IMR-90 (cell line): ENCODE measurements around the gene NFIA. TPM values are rescaled to one million over a fixed set of nuclear protein-coding genes. Genes with fewer than 3 reads are reported as not detected.

ENCODE experiments used
- ATAC-seq: fragments of 200-7000 bp; cut with Tn5 transposase; 2 replicates; pipeline ENCODE4 v1.9.1; 2020; ENCODE audit warnings: low read depth, mild to moderate bottlenecking, moderate library complexity
- BruUV-seq: library from RNA; stranded (reverse); fragments of 400-500 nt; replicated peaks from 2 replicates; lab custom pipeline; 2021; lab: Mats Ljungman, UMichigan
- CTCF ChIA-PET: fragments of 300-600 bp; formaldehyde crosslinking; extraction: SDS; loops from one replicate; lab custom pipeline; 2021; ENCODE audit warnings: antibody characterized with exemption; lab: Yijun Ruan, JAX
- POLR2A ChIA-PET: fragments of 300-600 bp; sonication (Branson Sonifier 250); formaldehyde crosslinking; loops from one replicate; lab custom pipeline; 2022; ENCODE audit warnings: antibody characterized with exemption; ENCODE audit not compliant: unreplicated experiment; lab: Charles Lee
- DNase-seq: peaks from one replicate; pipeline ENCODE4 v3.0.0; 2013
- H2AFZ ChIP-seq: replicated peaks from 2 replicates; pipeline ENCODE3; 2013; ENCODE audit warnings: low read length, mild to moderate bottlenecking; ENCODE audit not compliant: poor library complexity
- H2AK5ac ChIP-seq: 2 replicates; pipeline ENCODE4 v1.6.1; 2013; ENCODE audit warnings: low read depth, low read length, inconsistent platforms
- H2AK9ac ChIP-seq: replicated peaks from 2 replicates; pipeline ENCODE3; 2013; ENCODE audit warnings: mild to moderate bottlenecking, low read depth, low read length, moderate library complexity; ENCODE audit not compliant: poor library complexity
- H2BK120ac ChIP-seq: 2 replicates; pipeline ENCODE4 v1.6.1; 2013; ENCODE audit warnings: low read depth, low read length, inconsistent platforms
- H2BK15ac ChIP-seq: 3 replicates; pipeline ENCODE4 v1.6.1; 2013; ENCODE audit warnings: low read depth, low read length, inconsistent platforms
- H2BK20ac ChIP-seq: 2 replicates; pipeline ENCODE4 v1.6.1; 2013; ENCODE audit warnings: low read depth, mild to moderate bottlenecking, inconsistent platforms, low read length, moderate library complexity
- H2BK5ac ChIP-seq: 2 replicates; pipeline ENCODE4 v1.6.1; 2013; ENCODE audit warnings: mild to moderate bottlenecking, low read depth, low read length, inconsistent platforms; ENCODE audit not compliant: poor library complexity, severe bottlenecking
- H3K14ac ChIP-seq: replicated peaks from 2 replicates; pipeline ENCODE4 v1.6.1; 2013; ENCODE audit warnings: low read depth, low read length, inconsistent platforms
- H3K18ac ChIP-seq: 2 replicates; pipeline ENCODE4 v1.6.1; 2013; ENCODE audit warnings: low read depth, low read length, control low read depth
- H3K23ac ChIP-seq: 2 replicates; pipeline ENCODE4 v1.6.1; 2013; ENCODE audit warnings: low read depth, low read length, inconsistent platforms
- H3K27ac ChIP-seq: 2 replicates; pipeline ENCODE4 v1.5.1; 2013; ENCODE audit warnings: mild to moderate bottlenecking, control low read depth, low read length; ENCODE audit not compliant: insufficient read depth
- H3K27me3 ChIP-seq: 2 replicates; pipeline ENCODE4 v1.6.1; 2013; ENCODE audit warnings: low read length; ENCODE audit not compliant: control insufficient read depth, insufficient read depth
- H3K36me3 ChIP-seq: 2 replicates; pipeline ENCODE4 v1.6.1; 2013; ENCODE audit warnings: low read length, mixed read lengths; ENCODE audit not compliant: control insufficient read depth, insufficient read depth
- H3K4ac ChIP-seq: 2 replicates; pipeline ENCODE4 v1.6.1; 2013; ENCODE audit warnings: low read depth, low read length, inconsistent platforms
- H3K4me1 ChIP-seq: 2 replicates; pipeline ENCODE4 v1.6.1; 2013; ENCODE audit warnings: low read length, mixed read lengths; ENCODE audit not compliant: control insufficient read depth, insufficient read depth
- H3K4me2 ChIP-seq: 2 replicates; pipeline ENCODE4 v1.6.1; 2013; ENCODE audit warnings: low read depth, mild to moderate bottlenecking, control low read depth, low read length, moderate library complexity
- H3K4me3 ChIP-seq: 2 replicates; pipeline ENCODE4 v1.5.1; 2013; ENCODE audit warnings: low read depth, mild to moderate bottlenecking, control low read depth, low read length, moderate library complexity; ENCODE audit not compliant: insufficient read depth
- H3K56ac ChIP-seq: 2 replicates; pipeline ENCODE4 v1.6.1; 2013; ENCODE audit warnings: low read length, inconsistent platforms; ENCODE audit not compliant: insufficient read depth; ENCODE audit errors: extremely low read depth
- H3K79me1 ChIP-seq, 2 experiments: 2 replicates each; pipeline ENCODE4 v1.6.1; 2013; ENCODE audit warnings: low read length in 2 of 2, inconsistent platforms in 1 of 2, low read depth in 1 of 2
- H3K9ac ChIP-seq: 2 replicates; pipeline ENCODE4 v1.6.1; 2013; ENCODE audit warnings: low read depth, low read length, control low read depth
- H3K9me1 ChIP-seq: 2 replicates; pipeline ENCODE4 v1.6.1; 2013; ENCODE audit warnings: low read length, inconsistent platforms; ENCODE audit not compliant: insufficient read depth
- H3K9me3 ChIP-seq: 2 replicates; pipeline ENCODE4 v1.6.1; 2013; ENCODE audit warnings: low read length; ENCODE audit not compliant: control insufficient read depth, insufficient read depth
- H4K20me1 ChIP-seq: 2 replicates; pipeline ENCODE4 v1.6.1; 2013; ENCODE audit warnings: low read length, inconsistent platforms; ENCODE audit not compliant: insufficient read depth
- H4K5ac ChIP-seq: 2 replicates; pipeline ENCODE4 v1.6.1; 2013; ENCODE audit warnings: mild to moderate bottlenecking, low read depth, low read length, control low read depth
- H4K8ac ChIP-seq, 2 experiments: 2 replicates each; pipeline ENCODE4 v1.6.1; 2013; ENCODE audit warnings: low read depth in 2 of 2, low read length in 2 of 2, control low read depth in 1 of 2, inconsistent platforms in 1 of 2
- H4K91ac ChIP-seq: 2 replicates; pipeline ENCODE4 v1.6.1; 2013; ENCODE audit warnings: low read depth, low read length, inconsistent platforms; ENCODE audit not compliant: insufficient read depth
- BHLHE40 ChIP-seq: fragments of 150-350 bp; IDR thresholded peaks from 2 replicates; pipeline ENCODE4 v1.6.1; 2016; ENCODE audit warnings: mild to moderate bottlenecking, low read depth, low read length
- CEBPB ChIP-seq: IDR thresholded peaks from 2 replicates; pipeline ENCODE4 v1.6.1; 2012; ENCODE audit warnings: low read depth, low read length, improper control_type of control experiment
- CHD1 ChIP-seq: IDR thresholded peaks from 2 replicates; pipeline ENCODE4 v1.6.1; 2012; ENCODE audit warnings: low read depth, low read length, improper control_type of control experiment
- CTCF ChIP-seq: conservative IDR thresholded peaks from 2 replicates; pipeline ENCODE4 v1.5.1; 2012; ENCODE audit warnings: mild to moderate bottlenecking, low read depth, low read length, improper control_type of control experiment
- ELK1 ChIP-seq: fragments of 150-350 bp; IDR thresholded peaks from 2 replicates; pipeline ENCODE4 v1.6.1; 2016; ENCODE audit warnings: low read depth, mild to moderate bottlenecking, low read length, moderate library complexity, borderline replicate concordance
- FOS ChIP-seq: fragments of 150-350 bp; IDR thresholded peaks from 2 replicates; pipeline ENCODE4 v1.6.1; 2016; ENCODE audit warnings: low read depth, low read length
- MAFK ChIP-seq: IDR thresholded peaks from 2 replicates; pipeline ENCODE4 v1.6.1; 2012; ENCODE audit warnings: low read depth, low read length, improper control_type of control experiment
- MAZ ChIP-seq: IDR thresholded peaks from 2 replicates; pipeline ENCODE4 v1.6.1; 2012; ENCODE audit warnings: low read depth, mild to moderate bottlenecking, low read length, improper control_type of control experiment, moderate library complexity, borderline replicate concordance
- MXI1 ChIP-seq: IDR thresholded peaks from 2 replicates; pipeline ENCODE4 v1.6.1; 2012; ENCODE audit warnings: low read depth, mild to moderate bottlenecking, low read length, moderate library complexity, borderline replicate concordance
- NFE2L2 ChIP-seq: fragments of 150-350 bp; IDR thresholded peaks from 2 replicates; pipeline ENCODE4 v1.6.1; 2016; ENCODE audit warnings: low read depth, mild to moderate bottlenecking, low read length
- RAD21 ChIP-seq: IDR thresholded peaks from 2 replicates; pipeline ENCODE4 v1.6.1; 2012; ENCODE audit warnings: low read length, improper control_type of control experiment
- RCOR1 ChIP-seq: IDR thresholded peaks from 2 replicates; pipeline ENCODE4 v1.6.1; 2012; ENCODE audit warnings: mild to moderate bottlenecking, low read length, improper control_type of control experiment; ENCODE audit not compliant: insufficient replicate concordance
- RFX5 ChIP-seq: IDR thresholded peaks from 2 replicates; pipeline ENCODE4 v1.8.0; 2012; ENCODE audit warnings: low read depth, mild to moderate bottlenecking, low read length, moderate library complexity
- SMC3 ChIP-seq: fragments of 150-350 bp; IDR thresholded peaks from 2 replicates; pipeline ENCODE4 v1.6.1; 2016; ENCODE audit warnings: low read depth, mild to moderate bottlenecking, antibody characterized with exemption, low read length, moderate library complexity
- USF2 ChIP-seq: fragments of 150-350 bp; IDR thresholded peaks from 2 replicates; pipeline ENCODE4 v1.6.1; 2017; ENCODE audit warnings: mild to moderate bottlenecking, antibody characterized with exemption, low read length, low read depth
- WGBS, 2 experiments: methylation state at CpG; one replicate each; pipeline versions ENCODE4 v1.1.5 to v1.1.7; 2013; ENCODE audit warnings: missing lambda C conversion rate in 2 of 2; ENCODE audit not compliant: insufficient read length in 1 of 2; ENCODE audit errors: extremely low coverage in 2 of 2; 5-methylcytosine and 5-hydroxymethylcytosine counted together
- dilution Hi-C: fragments of 300-500 bp; cut with HindIII; formaldehyde crosslinking; loops from one replicate; pipeline ENCODE4 v1.14.3; 2018; ENCODE audit warnings: low sequenced_read_pairs; ENCODE audit not compliant: unreplicated experiment
- in situ Hi-C: fragments of 300-500 bp; cut with MboI; formaldehyde crosslinking; loops from 3 replicates; pipeline ENCODE4 v1.14.3; 2019; ENCODE audit warnings: low sequenced_read_pairs, inconsistent platforms, mixed read lengths
- intact Hi-C: fragments of 100-400 bp; cut with micrococcal nuclease; formaldehyde crosslinking; loops from 2 replicates; pipeline ENCODE4 v1.10.0; 2022
- polyA plus RNA-seq, 3 experiments: library from polyadenylated mRNA; depleted of rRNA; stranded (reverse); fragments of >200 nt; gene quantifications; 2 replicates each; pipeline ENCODE4 v1.2.3, GENCODE V29; 2012; ENCODE audit warnings: low replicate concordance in 1 of 3
- total RNA-seq: library from RNA; depleted of rRNA; stranded (reverse); fragments of >200 nt; gene quantifications from 2 replicates; pipeline ENCODE4 v1.2.3, GENCODE V29; 2012

The NFIA gene
- total and polyA plus RNA-seq, 2 of the 4 experiments (the other 2 are of a cell fraction), result 1.6 to 2.2 TPM

- Histone ChIP-seq H3K23ac (no peak overlapping the region), H3K9ac (no peak overlapping the region), H2BK120ac (no peak overlapping the region), H2BK20ac (no peak overlapping the region), H3K27ac (no peak overlapping the region), H4K5ac (no peak overlapping the region), H3K14ac (no peak overlapping the region), H3K27me3 (no peaks in the 10 kb centered on the region), H4K8ac (no peak overlapping the region), H3K18ac (no peak overlapping the region), H3K4me2 (no peak overlapping the region), H4K91ac (no peak overlapping the region), H3K36me3 (no peaks in the 10 kb centered on the region), H2AK5ac (no peak overlapping the region), H3K4me1 (peaks cover 2% of the 10 kb centered on the region; the same call in 1 of the 2 replicates), H2BK15ac (no peak overlapping the region), H2AK9ac (no peak overlapping the region), H3K4ac (no peak overlapping the region), H3K79me1 (no peaks in the 10 kb centered on the region), H4K20me1 (no peaks in the 10 kb centered on the region), H3K4me3 (no peak overlapping the region), H3K9me1 (no peaks in the 10 kb centered on the region), H3K56ac (no peak overlapping the region), H2BK5ac (no peak overlapping the region), H3K9me3 (no peaks in the 10 kb centered on the region), H2AFZ (no peak overlapping the region)
- dilution Hi-C loops (no loop called here), intact Hi-C loops (no loop called here), in situ Hi-C loops (no loop called here)
- no TSS peak for BruUV-seq
- WGBS, 2 experiments, result no CpG with 5 or more reads among the region's 3 CpGs
- ATAC-seq, result no peak
- TF ChIP-seq MAFK, result no peak
- no peak for TF ChIP-seq ELK1
- no peak for TF ChIP-seq MXI1
- no peak for TF ChIP-seq RCOR1
- no peak for TF ChIP-seq MAZ
- no peak for TF ChIP-seq CHD1
- no peak for TF ChIP-seq NFE2L2
- no peak for TF ChIP-seq BHLHE40
- TF ChIP-seq RAD21, result no peak
- TF ChIP-seq CTCF, result no peak
- TF ChIP-seq CEBPB, result no peak
- TF ChIP-seq RFX5, result no peak
- no peak for TF ChIP-seq USF2
- TF ChIP-seq SMC3, result no peak
- TF ChIP-seq FOS, result no peak
- POLR2A ChIA-PET, result no interaction called here
- CTCF ChIA-PET, result no interaction called here
- DNase-seq, result no peak
Observed at GRCh38 chr1:61240878-61241277, 158.5 kb downstream of the NFIA start.
